Uterus (tissue), 2 donors: Measurements from ENCODE around the gene PRXL2A.

Experiments used
- CTCF ChIP-seq, 4 experiments: fragments of 200-600 bp in 2 of 4; fragments of 450-650 bp in 2 of 4; sonication (generic) in 2 of 4; IDR thresholded peaks; one replicate each; pipeline ENCODE4 v1.5.1; 2016 to 2019; ENCODE audit warnings: antibody characterized with exemption in 4 of 4, mild to moderate bottlenecking in 2 of 4, moderate library complexity in 1 of 4
- POLR2A ChIP-seq, 2 donors: fragments of 450-650 bp; IDR thresholded peaks; one replicate each; pipeline ENCODE4 v1.6.1; 2016; ENCODE audit warnings: antibody characterized with exemption in 2 of 2, mild to moderate bottlenecking in 1 of 2, moderate library complexity in 1 of 2

DNA sequence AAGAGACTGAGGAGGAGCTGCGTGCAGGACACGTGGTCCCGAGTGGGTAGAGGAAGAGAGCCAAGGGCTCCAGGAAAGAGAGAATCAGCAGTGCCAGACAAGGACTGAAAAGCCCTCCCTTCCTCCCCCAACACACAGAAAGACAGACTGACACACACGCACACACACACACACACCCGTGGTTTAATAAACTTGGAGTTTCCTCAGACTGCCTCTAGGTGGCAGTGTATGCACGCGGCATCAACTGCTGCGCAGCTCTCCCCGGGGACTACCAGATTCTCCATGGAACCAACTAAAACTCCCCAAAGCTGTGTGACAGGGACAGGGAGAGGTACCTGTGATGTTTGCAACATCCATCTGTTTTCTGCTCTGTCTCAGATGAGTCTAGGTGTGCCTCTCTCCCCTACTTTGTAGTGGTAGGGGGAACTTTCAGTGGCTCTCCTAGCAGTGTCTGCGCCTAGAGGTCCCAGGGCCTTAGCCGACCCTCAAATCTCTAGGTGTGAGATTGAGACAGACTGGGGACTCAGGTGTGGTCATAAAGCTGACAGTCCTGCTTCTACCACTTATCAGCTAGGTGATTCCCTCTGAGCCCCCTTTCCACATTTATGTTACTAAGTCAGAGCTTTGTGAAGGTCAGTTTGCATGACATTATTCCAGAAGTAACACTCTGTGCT lies 36.4 kb downstream of the PRXL2A start:
- TF ChIP-seq CTCF (IDR thresholded peaks at IDR 0.05) (peak; percentile 35 to 61 (median 50)), POLR2A (IDR thresholded peaks at IDR 0.05) (no peak)
